HCT116 (cell line): Measurements from ENCODE around the gene TFF2. TPM values are rescaled to one million over a fixed set of nuclear protein-coding genes. Genes with fewer than 3 reads are reported as not detected.

Source experiments
- ATAC-seq: fragments of 200-7000 bp; cut with Tn5 transposase; 2 replicates; pipeline ENCODE4 v1.9.1; 2020; ENCODE audit warnings: mild to moderate bottlenecking, moderate library complexity
- BruUV-seq: library from RNA; stranded (reverse); fragments of 400-500 nt; replicated peaks from 2 replicates; lab custom pipeline; 2021; lab: Mats Ljungman, UMichigan
- CTCF ChIA-PET: fragments of 300-600 bp; sonication (Branson Sonifier 250); formaldehyde crosslinking; loops from one replicate; lab custom pipeline; 2021; ENCODE audit warnings: antibody characterized with exemption; lab: Charles Lee
- POLR2A ChIA-PET: fragments of 300-600, 350-600 bp; sonication (Branson Sonifier 250); formaldehyde crosslinking; loops from one replicate; lab custom pipeline; 2021; ENCODE audit warnings: antibody characterized with exemption; lab: Charles Lee
- RAD21 ChIA-PET, 2 experiments: fragments of 300-600 bp; sonication (Branson Sonifier 250); formaldehyde crosslinking; loops; one replicate each; lab custom pipeline; 2023; ENCODE audit warnings: low total read pairs in 2 of 2; ENCODE audit not compliant: uncharacterized antibody in 2 of 2, unreplicated experiment in 2 of 2, low non-redundant PET in 1 of 2; lab: Charles Lee
- DNase-seq: peaks from one replicate; pipeline ENCODE4 v3.0.0-alpha.2; 2010; ENCODE audit warnings: low read depth, low spot score
- H2AFZ ChIP-seq: fragments of 200-600 bp; shearing (Covaris generic), sonication (generic); 2 replicates; pipeline ENCODE4 v1.6.1; 2017; ENCODE audit warnings: low read depth, mixed run types, mixed read lengths, antibody characterized with exemption, low read length; ENCODE audit not compliant: poor library complexity, severe bottlenecking
- H3K27ac ChIP-seq: 2 replicates; pipeline ENCODE4 v1.5.1; 2012; ENCODE audit warnings: low read depth, low read length
- H3K27me3 ChIP-seq: fragments of 200-600 bp; sonication (generic); 2 replicates; pipeline ENCODE4 v1.6.1; 2016; ENCODE audit warnings: mixed run types, low read length, mixed read lengths; ENCODE audit not compliant: insufficient read depth
- H3K36me3 ChIP-seq, 2 experiments: fragments of 200-500 bp in 1 of 2; fragments of 200-600 bp in 1 of 2; sonication (Bioruptor generic) in 1 of 2; sonication (generic) in 1 of 2; 2 replicates each; pipeline versions ENCODE4 v1.5.1 to v1.6.1; 2014 to 2016; ENCODE audit warnings: low read length in 2 of 2, inconsistent platforms in 1 of 2, mixed read lengths in 1 of 2, mixed run types in 1 of 2; ENCODE audit not compliant: insufficient read depth in 2 of 2, control insufficient read depth in 1 of 2
- H3K4me1 ChIP-seq, 2 experiments: fragments of 200-600 bp in 1 of 2; sonication (generic) in 1 of 2; 2 replicates each; pipeline versions ENCODE4 v1.5.1 to v1.6.1; 2012 to 2017; ENCODE audit warnings: low read length in 2 of 2, inconsistent platforms in 1 of 2, mild to moderate bottlenecking in 1 of 2, mixed read lengths in 1 of 2, mixed run types in 1 of 2, moderate library complexity in 1 of 2; ENCODE audit not compliant: insufficient read depth in 2 of 2, control insufficient read depth in 1 of 2
- H3K4me2 ChIP-seq: fragments of 200-600 bp; sonication (generic); 2 replicates; pipeline ENCODE4 v1.6.1; 2017; ENCODE audit warnings: mixed run types, low read length, mixed read lengths
- H3K4me3 ChIP-seq, 2 experiments: fragments of 200-600 bp in 1 of 2; sonication (generic) in 1 of 2; replicated peaks in 1 of 2; 2 replicates each; pipeline ENCODE4 v1.5.1; 2011 to 2016; ENCODE audit warnings: low read length in 2 of 2, control low read depth in 1 of 2, low read depth in 1 of 2, mild to moderate bottlenecking in 1 of 2, mixed read lengths in 1 of 2, mixed run types in 1 of 2
- H3K79me2 ChIP-seq: fragments of 200-600 bp; sonication (generic); 2 replicates; pipeline ENCODE4 v1.6.1; 2017; ENCODE audit warnings: mild to moderate bottlenecking, mixed run types, low read length, moderate library complexity, mixed read lengths; ENCODE audit not compliant: insufficient read depth
- H3K9ac ChIP-seq: fragments of 200-600 bp; sonication (generic); 2 replicates; pipeline ENCODE4 v1.6.1; 2016; ENCODE audit warnings: low read length, mixed read lengths
- H3K9me2 ChIP-seq: fragments of 200-600 bp; sonication (generic), shearing (Covaris generic); 2 replicates; pipeline ENCODE4 v1.6.1; 2017; ENCODE audit warnings: mixed run types, mild to moderate bottlenecking, moderate library complexity; ENCODE audit not compliant: insufficient read depth
- H3K9me3 ChIP-seq, 2 experiments: fragments of 200-500 bp in 1 of 2; fragments of 200-600 bp in 1 of 2; sonication (Bioruptor generic) in 1 of 2; sonication (generic) in 1 of 2; 2 replicates each; pipeline ENCODE4 v1.6.1; 2014 to 2017; ENCODE audit warnings: low read length in 2 of 2, mixed read lengths in 2 of 2, inconsistent platforms in 1 of 2, low read depth in 1 of 2, mild to moderate bottlenecking in 1 of 2, mixed run types in 1 of 2, moderate library complexity in 1 of 2; ENCODE audit not compliant: control insufficient read depth in 1 of 2, insufficient read depth in 1 of 2
- H4K20me1 ChIP-seq: fragments of 200-600 bp; sonication (generic), shearing (Covaris generic); 2 replicates; pipeline ENCODE4 v1.6.1; 2017; ENCODE audit warnings: mixed run types, mild to moderate bottlenecking, moderate library complexity; ENCODE audit not compliant: insufficient read depth
- CTCF ChIP-seq, 3 experiments: fragments of 200-600 bp in 1 of 3; sonication (generic) in 1 of 3; IDR thresholded peaks in 2 of 3; conservative IDR thresholded peaks in 1 of 3; 2 replicates each; pipeline ENCODE4 v1.5.1; 2012 to 2017; ENCODE audit warnings: low read depth in 2 of 3, low read length in 2 of 3, antibody characterized with exemption in 1 of 3, borderline replicate concordance in 1 of 3, control low read depth in 1 of 3, mild to moderate bottlenecking in 1 of 3, mixed read lengths in 1 of 3, mixed run types in 1 of 3, moderate library complexity in 1 of 3; ENCODE audit not compliant: insufficient read depth in 1 of 3
- EZH2 ChIP-seq: fragments of 200-600 bp; sonication (generic); IDR thresholded peaks from 2 replicates; pipeline ENCODE4 v1.6.1; 2017; ENCODE audit warnings: antibody characterized with exemption, mixed run types
- FOSL1 ChIP-seq: IDR thresholded peaks from 2 replicates; pipeline ENCODE4 v1.6.1; 2012; ENCODE audit warnings: low read depth
- JUND ChIP-seq: IDR thresholded peaks from 2 replicates; pipeline ENCODE4 v1.6.1; 2012
- SP1 ChIP-seq: IDR thresholded peaks from 2 replicates; pipeline ENCODE4 v1.6.1; 2012; ENCODE audit warnings: low read depth
- SRF ChIP-seq: IDR thresholded peaks from 2 replicates; pipeline ENCODE4 v1.6.1; 2012; ENCODE audit warnings: low read depth
- ZBTB33 ChIP-seq: IDR thresholded peaks from 2 replicates; pipeline ENCODE4 v1.6.1; 2011; ENCODE audit warnings: mild to moderate bottlenecking, low read length, moderate library complexity; ENCODE audit not compliant: insufficient replicate concordance; ENCODE audit errors: extremely low read depth
- ZNF274 ChIP-seq: fragments of 200-500 bp; sonication (Bioruptor generic); IDR thresholded peaks from 2 replicates; pipeline ENCODE4 v1.6.1; 2014; ENCODE audit warnings: mild to moderate bottlenecking, low read depth, low read length, inconsistent platforms
- intact Hi-C: fragments of 100-400 bp; cut with micrococcal nuclease; formaldehyde crosslinking; loops from 2 replicates; pipeline ENCODE4 v1.10.0; 2022
- total RNA-seq: library from RNA; stranded (reverse); gene quantifications from one replicate; pipeline ENCODE4 v1.2.1, GENCODE V29; 2021; ENCODE audit not compliant: unreplicated experiment

Gene TFF2
- total RNA-seq, 1 experiment from 2014 or later: not detected

DNA sequence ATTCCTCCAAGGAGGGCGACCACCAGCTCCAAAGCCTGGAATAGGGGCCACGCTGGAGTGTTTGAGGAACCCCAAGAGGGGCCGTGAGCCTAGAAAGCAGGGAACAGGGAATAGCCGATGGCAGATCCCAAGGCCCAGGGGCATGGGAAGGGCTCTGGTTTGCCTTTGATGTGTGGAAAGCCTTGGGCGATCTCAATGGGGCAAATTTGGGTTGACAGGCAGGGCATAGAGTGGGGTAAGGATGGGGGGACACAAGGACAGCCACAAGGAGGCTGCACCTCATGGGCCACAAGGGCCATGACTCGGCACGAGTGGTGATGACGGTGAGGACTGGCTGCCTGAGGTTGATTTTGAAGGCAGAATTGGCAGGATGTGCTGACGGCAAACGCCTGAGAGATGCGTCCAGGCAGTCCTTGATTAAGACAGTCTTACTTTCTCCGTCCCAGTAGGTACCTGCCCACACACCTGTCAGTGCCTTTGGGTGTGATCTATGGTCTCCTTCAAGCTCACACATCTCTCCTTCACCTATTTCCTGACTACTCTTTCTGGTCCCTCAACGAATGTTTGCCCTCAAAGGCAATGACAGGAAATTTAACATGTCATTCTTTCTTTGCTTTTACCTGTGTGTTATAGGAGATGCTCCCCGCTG lies 47.1 kb upstream of the TFF2 start:
- ChIA-PET CTCF (interaction anchor here (1.4 kb wide), 1 partner anchor 13 kb away, joined by 4 read pairs; no protein-coding TSS in a partner anchor), POLR2A (no interaction called here), RAD21 (no interaction called here)
- no peaks in the 10 kb centered on the region for H3K4me1 ChIP-seq
- no peak overlapping the region for H2AFZ ChIP-seq
- DNase-seq (no peak), ATAC-seq (no peak)
- no peaks in the 10 kb centered on the region for H3K79me2 ChIP-seq
- no peak overlapping the region for H3K4me2 ChIP-seq
- H3K9me2 ChIP-seq: no peaks in the 10 kb centered on the region
- H3K4me3 ChIP-seq: no peak overlapping the region
- H3K36me3 ChIP-seq: no peaks in the 10 kb centered on the region
- intact Hi-C loops: no loop called here
- TF ChIP-seq SP1 (no peak), SRF (no peak), ZNF274 (no peak), CTCF (IDR thresholded peaks at IDR 0.05 in 2 of 3, conservative IDR thresholded peaks at IDR 0.05 in 1 of 3; ENCODE audit: borderline replicate concordance in 1 of 3, insufficient read depth in 1 of 3, low read depth in 2 of 3, low read length in 2 of 3) (no peak), ZBTB33 (no peak), FOSL1 (no peak), EZH2 (no peak), JUND (no peak)
- BruUV-seq: no TSS peak
- H3K9ac ChIP-seq: no peak overlapping the region
- no peak overlapping the region for H3K27ac ChIP-seq
- no peaks in the 10 kb centered on the region for H4K20me1 ChIP-seq
- H3K27me3 ChIP-seq: no peaks in the 10 kb centered on the region
- no peaks in the 10 kb centered on the region for H3K9me3 ChIP-seq
